Activated naive CD4-positive, alpha-beta T cell treated with anti-CD3 and anti-CD28 coated beads, Interleukin-2, amount 50 U/mL, for 24 hours (primary cell): ENCODE data around the gene GET3.
"Not testable (repeated sequence)": the region's sequence is repeated elsewhere in the genome, so short reads cannot be mapped to it uniquely, and the experiment has no call there.

Source experiments
- H3K27ac Mint-ChIP-seq: one replicate; pipeline ENCODE4 v1.8.0; 2021; ENCODE audit warnings: mild to moderate bottlenecking, mixed read lengths
- H3K27me3 Mint-ChIP-seq: one replicate; pipeline ENCODE4 v1.8.0; 2021; ENCODE audit warnings: mixed read lengths
- H3K36me3 Mint-ChIP-seq: one replicate; pipeline ENCODE4 v1.8.0; 2021; ENCODE audit warnings: mixed read lengths
- H3K4me1 Mint-ChIP-seq: one replicate; pipeline ENCODE4 v1.8.0; 2021; ENCODE audit warnings: mixed read lengths
- H3K4me3 Mint-ChIP-seq: one replicate; pipeline ENCODE4 v1.8.0; 2021; ENCODE audit warnings: mild to moderate bottlenecking, mixed read lengths
- H3K9me3 Mint-ChIP-seq: one replicate; pipeline ENCODE4 v1.8.0; 2021; ENCODE audit warnings: mixed read lengths

The GET3 gene

GRCh38 chr19:12725612-12726011, 11.7 kb upstream of the GET3 start:
- H3K36me3 Mint-ChIP-seq, result peaks cover 16% of the 10 kb centered on the region
- not testable (repeated sequence) for H3K4me3 Mint-ChIP-seq, H3K27ac Mint-ChIP-seq, H3K9me3 Mint-ChIP-seq, H3K27me3 Mint-ChIP-seq
- peaks cover 33% of the 10 kb centered on the region for H3K4me1 Mint-ChIP-seq

DNA sequence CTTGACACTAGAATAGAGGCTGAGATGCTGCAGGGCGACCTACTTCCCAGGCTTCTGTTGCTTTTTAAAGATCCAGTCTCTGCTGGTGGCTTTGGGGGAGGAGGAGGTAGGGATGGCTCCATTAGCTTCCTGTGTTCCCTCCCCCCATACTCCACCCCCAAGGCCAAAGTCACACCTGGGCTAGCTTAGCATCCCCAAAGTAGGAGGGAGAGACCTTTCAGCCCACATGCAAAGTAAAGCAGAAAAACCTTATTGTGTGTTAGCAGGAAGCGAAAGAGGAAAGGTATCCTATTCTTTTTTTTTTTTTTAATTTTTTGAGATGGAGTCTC, 10.3 kb upstream of the GET3 start:
- Mint-ChIP-seq H3K27ac (no peak overlapping the region), H3K36me3 (peaks cover 9% of the 10 kb centered on the region), H3K4me3 (no peak overlapping the region), H3K27me3 (no peaks in the 10 kb centered on the region), H3K4me1 (peaks cover 27% of the 10 kb centered on the region), H3K9me3 (no peaks in the 10 kb centered on the region)

DNA sequence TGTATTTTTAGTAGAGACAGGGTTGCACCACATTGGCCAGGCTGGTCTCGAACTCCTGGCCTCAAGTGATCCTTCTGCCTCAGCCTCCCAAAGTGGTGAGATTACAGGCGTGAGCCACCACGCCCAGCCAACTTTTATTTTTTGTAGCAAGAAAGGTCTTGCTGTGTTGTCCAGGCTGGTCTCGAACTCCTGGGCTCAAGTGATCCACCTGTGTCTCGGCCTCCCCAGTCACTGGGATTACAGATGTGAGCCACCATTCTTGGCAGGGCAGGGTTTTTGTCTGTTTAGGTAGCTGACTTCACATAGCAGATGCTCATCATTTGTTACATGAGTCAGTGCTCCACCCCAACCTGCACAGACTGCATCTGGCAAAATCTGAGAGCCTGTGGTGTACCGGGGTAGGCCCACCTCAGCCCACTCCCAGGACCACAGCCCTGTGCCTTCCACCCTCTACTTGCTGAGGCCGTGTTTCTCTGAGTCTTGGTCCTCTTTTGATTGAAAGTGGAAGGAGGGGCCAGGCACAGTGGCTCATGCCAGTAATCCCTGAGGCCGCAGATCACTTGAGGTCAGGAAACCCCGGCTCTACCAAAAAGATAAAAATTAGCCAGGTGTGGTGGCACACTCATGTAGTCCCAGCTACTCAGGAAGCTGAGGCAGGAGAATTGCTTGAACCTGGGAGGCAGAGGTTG, 9.4 kb upstream of the GET3 start:
- H3K27ac Mint-ChIP-seq, result no peak overlapping the region
- H3K9me3 Mint-ChIP-seq, result no peaks in the 10 kb centered on the region
- H3K27me3 Mint-ChIP-seq, result no peaks in the 10 kb centered on the region
- peaks cover 36% of the 10 kb centered on the region for H3K4me1 Mint-ChIP-seq
- peaks cover 8% of the 10 kb centered on the region for H3K36me3 Mint-ChIP-seq
- H3K4me3 Mint-ChIP-seq, result no peak overlapping the region

DNA sequence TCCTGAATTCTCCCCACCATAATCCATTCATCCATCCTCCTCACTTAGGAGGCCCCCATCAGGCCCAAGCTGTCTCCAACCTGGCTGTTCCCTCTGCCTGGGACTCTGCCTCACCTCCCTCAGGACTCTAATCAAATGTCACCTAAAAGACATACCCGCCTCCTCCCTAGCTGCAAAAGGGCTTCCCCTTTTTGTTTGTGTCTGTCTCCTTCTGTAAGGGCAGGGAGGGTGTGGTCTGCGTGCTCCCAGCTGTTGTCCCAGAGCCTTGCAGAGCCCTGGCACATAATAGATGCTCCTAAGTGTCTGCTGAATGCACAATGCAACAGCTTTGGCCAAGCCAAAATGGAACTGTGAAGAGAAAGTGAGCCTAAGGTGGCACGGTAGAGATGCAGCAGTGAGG, 7.2 kb upstream of the GET3 start:
- H3K27ac Mint-ChIP-seq, result peak overlapping the region; percentile 5
- H3K36me3 Mint-ChIP-seq, result peaks cover 8% of the 10 kb centered on the region
- H3K27me3 Mint-ChIP-seq, result no peaks in the 10 kb centered on the region
- no peak overlapping the region for H3K4me3 Mint-ChIP-seq
- H3K4me1 Mint-ChIP-seq, result peaks cover 31% of the 10 kb centered on the region
- no peaks in the 10 kb centered on the region for H3K9me3 Mint-ChIP-seq

DNA sequence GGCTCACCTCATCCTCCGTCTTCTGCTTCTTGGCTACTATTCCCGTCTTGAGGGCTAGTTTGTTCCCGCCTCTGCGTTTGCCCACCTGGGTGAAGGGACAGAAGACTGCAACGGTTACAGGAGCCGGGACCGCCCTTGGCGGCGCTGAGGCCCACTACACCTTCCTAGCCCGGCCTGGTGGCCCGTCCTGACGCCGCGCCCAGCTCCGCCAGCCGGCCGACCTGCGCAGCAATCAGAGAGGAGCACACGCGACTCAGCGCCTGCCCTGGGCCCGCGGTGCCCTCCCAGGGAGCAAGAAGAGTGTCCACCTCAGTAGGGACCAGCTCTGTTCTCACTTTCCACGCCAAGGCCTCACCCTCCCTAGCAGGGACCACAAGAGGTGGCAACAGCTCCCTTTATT, 6.0 kb upstream of the GET3 start:
- H3K4me3 Mint-ChIP-seq, result no peak overlapping the region
- no peak overlapping the region for H3K27ac Mint-ChIP-seq
- peaks cover 31% of the 10 kb centered on the region for H3K4me1 Mint-ChIP-seq
- no peaks in the 10 kb centered on the region for H3K27me3 Mint-ChIP-seq
- H3K36me3 Mint-ChIP-seq, result peaks cover 8% of the 10 kb centered on the region
- H3K9me3 Mint-ChIP-seq, result no peaks in the 10 kb centered on the region

DNA sequence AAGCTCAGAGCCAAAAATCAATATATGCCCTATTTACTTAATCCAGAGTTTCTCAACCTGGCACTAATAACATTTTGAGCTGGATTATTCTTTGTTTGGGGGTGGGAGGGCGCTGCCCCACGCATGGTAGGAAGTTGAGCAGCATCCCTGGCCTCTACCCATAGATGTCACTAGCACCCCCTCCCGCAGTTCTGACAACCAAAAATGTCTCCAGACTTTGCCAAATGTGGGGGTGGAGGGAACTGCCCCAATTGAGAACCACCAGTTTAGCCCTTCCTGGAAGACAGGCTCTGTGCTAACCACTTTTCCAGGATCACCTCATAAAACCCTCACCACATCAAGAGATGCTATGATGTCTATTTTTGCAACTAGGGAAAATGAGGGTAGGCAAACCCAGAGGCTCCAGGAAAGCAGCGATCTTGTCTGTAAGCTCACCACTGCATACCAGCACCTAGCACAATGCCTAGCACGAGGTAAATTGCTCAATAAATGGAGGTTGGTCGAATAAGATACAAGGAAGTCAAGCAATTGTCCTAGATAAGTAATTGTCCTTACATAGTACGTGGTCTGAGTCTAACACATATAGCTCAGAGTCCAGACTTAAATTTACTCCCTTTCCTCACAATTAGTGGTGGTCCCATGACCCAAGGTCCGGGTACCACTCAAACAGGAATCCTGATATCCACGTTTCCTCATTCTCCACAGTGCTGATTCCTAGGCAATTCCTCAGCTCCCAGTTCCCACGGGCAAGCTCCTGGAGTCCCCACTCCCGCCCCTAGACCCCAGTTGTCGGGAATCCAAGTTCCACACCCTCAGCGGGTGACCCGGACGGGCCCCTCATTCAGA, 3.7 kb upstream of the GET3 start:
- Mint-ChIP-seq H3K4me3 (peak overlapping the region; percentile 92), H3K4me1 (peaks cover 43% of the 10 kb centered on the region), H3K27me3 (no peaks in the 10 kb centered on the region), H3K9me3 (no peaks in the 10 kb centered on the region), H3K27ac (peak overlapping the region; percentile 93), H3K36me3 (peaks cover 10% of the 10 kb centered on the region)

DNA sequence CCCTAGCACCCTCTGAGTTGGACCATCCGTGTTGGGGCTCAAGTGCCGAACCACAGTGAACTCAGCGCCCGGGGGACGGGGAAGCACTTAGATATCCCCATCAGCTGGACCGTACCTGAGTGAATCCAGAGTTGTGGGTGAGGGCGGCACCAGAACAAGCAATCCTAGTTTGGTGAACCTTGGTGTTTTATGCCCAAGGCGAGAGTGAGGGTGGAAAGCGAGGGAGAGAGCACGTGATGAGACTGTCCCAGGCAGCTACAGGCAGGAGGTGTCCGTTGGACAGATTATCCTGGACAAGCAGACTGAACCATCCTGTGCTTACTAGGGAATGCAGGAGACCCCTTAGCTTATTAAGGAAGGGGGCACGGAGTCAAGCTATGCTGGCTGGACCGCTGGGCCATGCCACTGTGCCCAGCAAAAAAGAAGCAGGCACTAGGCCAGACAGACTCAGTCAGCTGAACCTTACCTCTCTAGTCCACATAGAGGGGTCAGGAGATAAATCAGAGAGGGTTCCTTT, 596 bp downstream of the GET3 start:
- peak overlapping the region; percentile 100 for H3K4me3 Mint-ChIP-seq
- peak overlapping the region; percentile 87 for H3K27ac Mint-ChIP-seq
- H3K9me3 Mint-ChIP-seq, result no peaks in the 10 kb centered on the region
- H3K36me3 Mint-ChIP-seq, result peaks cover 4% of the 10 kb centered on the region
- H3K27me3 Mint-ChIP-seq, result no peaks in the 10 kb centered on the region
- peaks cover 27% of the 10 kb centered on the region for H3K4me1 Mint-ChIP-seq

DNA sequence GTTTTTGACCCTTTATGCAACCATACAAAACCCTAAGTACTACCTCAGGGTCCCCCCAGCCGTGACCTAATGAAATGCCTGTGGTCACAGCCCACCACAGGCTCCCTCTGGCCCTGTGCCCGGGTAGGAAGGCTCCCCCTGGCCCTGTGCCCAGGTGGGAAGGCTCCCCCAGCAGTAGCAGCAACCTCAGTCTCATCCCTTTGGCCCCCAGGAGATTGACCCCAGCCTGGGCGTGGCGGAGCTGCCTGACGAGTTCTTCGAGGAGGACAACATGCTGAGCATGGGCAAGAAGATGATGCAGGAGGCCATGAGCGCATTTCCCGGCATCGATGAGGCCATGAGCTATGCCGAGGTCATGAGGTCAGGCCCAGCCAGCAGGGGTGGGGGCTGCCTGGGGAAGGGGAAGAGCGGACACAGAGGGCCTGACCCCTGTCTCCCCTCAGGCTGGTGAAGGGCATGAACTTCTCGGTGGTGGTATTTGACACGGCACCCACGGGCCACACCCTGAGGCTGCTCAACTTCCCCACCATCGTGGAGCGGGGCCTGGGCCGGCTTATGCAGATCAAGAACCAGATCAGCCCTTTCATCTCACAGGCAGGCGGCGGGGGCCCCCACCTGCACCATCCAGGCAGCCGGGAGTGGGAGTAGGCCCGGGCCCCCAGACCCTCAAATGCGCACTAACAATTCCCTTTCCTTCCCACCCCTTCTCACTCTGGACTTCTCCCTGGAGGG, 8.0 kb downstream of the GET3 start:
- Mint-ChIP-seq H3K4me3 (no peak overlapping the region), H3K36me3 (peaks cover 13% of the 10 kb centered on the region), H3K4me1 (peaks cover 5% of the 10 kb centered on the region), H3K9me3 (no peaks in the 10 kb centered on the region), H3K27me3 (peaks cover 1% of the 10 kb centered on the region), H3K27ac (no peak overlapping the region)

GRCh38 chr19:12748489-12748888, 11.2 kb downstream of the GET3 start:
- peak overlapping the region; percentile 51 for H3K27ac Mint-ChIP-seq
- H3K36me3 Mint-ChIP-seq, result peaks cover 11% of the 10 kb centered on the region
- peaks cover 3% of the 10 kb centered on the region for H3K27me3 Mint-ChIP-seq
- H3K4me1 Mint-ChIP-seq, result peaks cover 5% of the 10 kb centered on the region
- H3K9me3 Mint-ChIP-seq, result no peaks in the 10 kb centered on the region
- no peak overlapping the region for H3K4me3 Mint-ChIP-seq

DNA sequence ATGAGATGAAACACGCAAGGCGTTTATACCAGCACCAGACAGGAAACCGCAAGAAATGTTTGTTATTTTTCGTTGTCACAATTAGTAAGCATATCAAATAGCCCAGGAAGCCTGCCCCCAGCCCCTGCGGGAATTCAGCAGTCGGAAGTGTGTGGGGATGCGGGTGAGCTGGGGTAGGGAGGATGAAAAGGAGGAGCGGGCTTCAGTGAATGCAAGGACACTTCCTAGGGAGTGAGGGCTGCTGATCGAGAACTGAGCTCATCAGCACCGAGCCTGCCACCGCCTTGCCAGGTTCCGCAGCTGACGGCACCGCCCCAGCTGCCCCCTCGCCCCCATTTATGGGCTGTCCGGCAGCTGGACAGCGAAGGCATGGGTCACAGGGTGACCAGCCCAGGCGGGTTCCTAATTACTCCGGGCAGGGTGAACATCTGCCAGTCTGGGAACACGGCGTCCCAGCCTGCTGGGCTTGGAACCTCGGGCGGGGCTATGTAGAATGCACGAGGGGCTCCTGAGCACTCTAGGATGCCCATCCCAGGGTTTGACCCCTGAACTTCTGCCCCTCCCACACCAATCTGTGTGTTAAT, 12.7 kb downstream of the GET3 start:
- H3K4me1 Mint-ChIP-seq, result peaks cover 5% of the 10 kb centered on the region
- no peak overlapping the region for H3K4me3 Mint-ChIP-seq
- H3K27ac Mint-ChIP-seq, result no peak overlapping the region
- H3K27me3 Mint-ChIP-seq, result peaks cover 3% of the 10 kb centered on the region
- H3K36me3 Mint-ChIP-seq, result peaks cover 11% of the 10 kb centered on the region
- no peaks in the 10 kb centered on the region for H3K9me3 Mint-ChIP-seq

DNA sequence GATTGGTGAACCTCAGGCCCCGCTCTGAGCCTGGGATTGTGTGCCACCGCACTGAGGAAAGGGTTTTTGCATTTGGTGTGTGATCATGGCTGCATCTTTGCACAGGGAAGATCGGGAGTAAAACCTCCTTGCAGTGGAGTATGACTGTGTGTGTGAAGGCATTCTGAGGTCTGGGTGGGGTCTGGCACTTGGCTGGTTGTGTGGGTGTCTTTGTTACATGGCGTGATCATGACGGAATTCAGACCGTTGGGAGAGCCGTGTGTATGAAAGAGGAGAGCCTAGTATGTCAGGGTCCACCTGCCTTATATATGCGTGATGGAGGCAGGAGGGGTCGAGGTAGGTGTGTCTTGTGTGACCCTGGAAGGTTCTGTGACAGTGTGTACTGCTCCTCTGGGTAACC, 13.6 kb downstream of the GET3 start:
- peaks cover 9% of the 10 kb centered on the region for H3K36me3 Mint-ChIP-seq
- no peak overlapping the region for H3K27ac Mint-ChIP-seq
- peaks cover 5% of the 10 kb centered on the region for H3K27me3 Mint-ChIP-seq
- no peak overlapping the region for H3K4me3 Mint-ChIP-seq
- peaks cover 5% of the 10 kb centered on the region for H3K4me1 Mint-ChIP-seq
- H3K9me3 Mint-ChIP-seq, result no peaks in the 10 kb centered on the region

GRCh38 chr19:12751635-12752034, 14.3 kb downstream of the GET3 start, which contains the start of gene BEST2:
TSS of gene BEST2 (plus strand) at chr19:12751791. CDS start at chr19:12752593, 802 bp downstream.
- Mint-ChIP-seq H3K4me1 (peaks cover 5% of the 10 kb centered on the region), H3K36me3 (peaks cover 9% of the 10 kb centered on the region), H3K4me3 (no peak within 1 kb of the TSS), H3K27ac (peak within 1 kb of the TSS; percentile 55), H3K27me3 (peaks cover 5% of the 10 kb centered on the region), H3K9me3 (no peaks in the 10 kb centered on the region)

- H3K27me3 Mint-ChIP-seq, result peaks cover 5% of the 10 kb centered on the region
- peak overlapping the region; percentile 55 for H3K27ac Mint-ChIP-seq
- no peak overlapping the region for H3K4me3 Mint-ChIP-seq
- H3K36me3 Mint-ChIP-seq, result peaks cover 6% of the 10 kb centered on the region
- peaks cover 5% of the 10 kb centered on the region for H3K4me1 Mint-ChIP-seq
- no peaks in the 10 kb centered on the region for H3K9me3 Mint-ChIP-seq
These were observed 14.9 kb downstream of the GET3 start for GRCh38 chr19:12752056-12752781.

DNA sequence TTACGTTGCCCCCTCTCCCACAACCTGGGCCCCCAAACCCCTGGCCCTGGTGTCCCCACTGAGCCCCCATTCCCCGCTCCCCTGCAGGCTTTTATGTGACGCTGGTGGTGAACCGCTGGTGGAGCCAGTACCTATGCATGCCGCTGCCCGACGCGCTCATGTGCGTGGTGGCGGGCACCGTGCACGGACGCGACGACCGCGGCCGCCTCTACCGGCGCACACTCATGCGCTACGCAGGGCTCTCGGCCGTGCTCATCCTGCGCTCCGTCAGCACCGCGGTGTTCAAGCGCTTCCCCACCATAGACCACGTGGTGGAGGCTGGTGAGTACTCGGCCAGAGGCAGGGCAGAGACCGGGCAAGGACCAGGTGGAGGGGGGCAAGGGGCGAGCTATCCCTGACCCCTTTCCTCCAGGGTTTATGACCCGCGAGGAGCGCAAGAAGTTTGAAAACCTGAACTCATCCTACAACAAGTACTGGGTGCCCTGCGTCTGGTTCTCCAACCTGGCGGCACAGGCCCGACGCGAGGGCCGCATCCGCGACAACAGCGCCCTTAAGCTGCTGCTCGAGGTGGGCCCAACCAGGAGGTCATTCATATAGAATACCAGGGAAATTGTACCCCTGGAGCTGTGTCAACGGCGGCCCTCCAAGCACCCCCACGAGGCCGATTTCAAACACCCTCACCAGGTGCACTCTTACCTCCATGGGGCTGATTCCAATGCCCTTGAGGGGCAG, 17.3 kb downstream of the GET3 start:
- no peaks in the 10 kb centered on the region for H3K36me3 Mint-ChIP-seq
- no peak overlapping the region for H3K4me3 Mint-ChIP-seq
- H3K27ac Mint-ChIP-seq, result no peak overlapping the region
- no peaks in the 10 kb centered on the region for H3K9me3 Mint-ChIP-seq
- peaks cover 4% of the 10 kb centered on the region for H3K4me1 Mint-ChIP-seq
- H3K27me3 Mint-ChIP-seq, result peaks cover 5% of the 10 kb centered on the region
